HG03095 (cell line): ENCODE measurements around the gene RSPH6A.

ENCODE experiments used
- ATAC-seq: cut with Tn5 transposase; IDR thresholded peaks from one replicate; pipeline ENCODE4 v1.9.1; 2021; ENCODE audit warnings: moderate library complexity; ENCODE audit not compliant: unreplicated experiment

Gene RSPH6A

DNA sequence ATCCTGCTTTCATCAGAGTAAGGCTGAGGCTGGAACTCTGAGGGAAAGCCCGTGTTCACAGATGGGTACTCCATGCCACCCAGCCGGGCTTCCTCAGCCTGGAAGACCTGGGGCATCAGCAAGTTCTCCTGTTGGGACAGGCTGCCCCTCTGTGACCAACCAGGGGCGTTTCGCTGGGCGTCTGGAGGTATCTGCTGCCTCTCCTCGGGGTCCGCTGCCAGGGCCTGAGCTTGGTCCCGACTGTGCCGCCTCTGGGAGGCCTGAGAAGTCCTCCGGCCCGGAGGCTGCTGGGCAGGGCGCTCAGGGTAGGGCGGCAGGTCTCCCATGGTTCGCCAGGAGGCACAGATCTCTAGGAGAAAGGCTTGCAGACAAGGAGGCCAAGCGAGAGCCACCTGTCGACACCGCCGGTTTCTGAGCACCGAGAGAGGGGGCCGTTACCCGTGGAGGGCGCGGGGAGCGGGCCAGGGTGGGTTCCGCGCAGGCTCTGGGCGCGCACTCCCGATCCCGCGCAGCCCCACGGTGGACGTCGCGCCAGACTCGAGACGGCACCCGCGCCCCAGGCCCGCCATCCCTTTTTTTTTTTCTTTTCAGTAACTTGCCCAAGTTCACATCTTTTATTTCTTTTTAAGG is at the start of gene RSPH6A:
Gene RSPH6A, minus strand, starts transcription at position 458 of the 630 bp plus-strand sequence. Its CDS starts 132 bp downstream, at position 326.
- ATAC-seq = no peak

DNA sequence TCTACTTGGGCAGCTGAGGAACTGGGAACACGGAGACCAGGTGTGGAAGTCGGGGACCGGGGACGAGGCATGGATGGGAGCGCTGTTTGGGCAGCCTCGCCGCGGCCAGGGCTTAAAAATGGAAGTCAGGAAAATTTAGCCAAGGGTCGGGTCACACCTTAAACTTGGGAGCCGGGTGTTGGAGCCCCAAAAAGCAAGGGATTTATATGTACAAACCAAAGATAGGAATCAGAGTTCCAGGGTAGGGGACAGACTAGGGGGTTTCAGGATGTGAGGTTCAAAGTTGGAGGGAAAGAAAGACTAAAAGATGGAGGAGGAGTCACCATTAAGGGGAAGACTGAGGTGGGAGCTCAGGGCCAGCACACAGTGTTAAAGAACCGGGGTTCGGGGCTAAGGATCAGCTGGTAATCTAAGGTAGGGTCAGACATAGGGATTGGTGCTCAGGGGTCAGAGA is 49.5 kb upstream of the RSPH6A start:
- ATAC-seq = no peak

DNA sequence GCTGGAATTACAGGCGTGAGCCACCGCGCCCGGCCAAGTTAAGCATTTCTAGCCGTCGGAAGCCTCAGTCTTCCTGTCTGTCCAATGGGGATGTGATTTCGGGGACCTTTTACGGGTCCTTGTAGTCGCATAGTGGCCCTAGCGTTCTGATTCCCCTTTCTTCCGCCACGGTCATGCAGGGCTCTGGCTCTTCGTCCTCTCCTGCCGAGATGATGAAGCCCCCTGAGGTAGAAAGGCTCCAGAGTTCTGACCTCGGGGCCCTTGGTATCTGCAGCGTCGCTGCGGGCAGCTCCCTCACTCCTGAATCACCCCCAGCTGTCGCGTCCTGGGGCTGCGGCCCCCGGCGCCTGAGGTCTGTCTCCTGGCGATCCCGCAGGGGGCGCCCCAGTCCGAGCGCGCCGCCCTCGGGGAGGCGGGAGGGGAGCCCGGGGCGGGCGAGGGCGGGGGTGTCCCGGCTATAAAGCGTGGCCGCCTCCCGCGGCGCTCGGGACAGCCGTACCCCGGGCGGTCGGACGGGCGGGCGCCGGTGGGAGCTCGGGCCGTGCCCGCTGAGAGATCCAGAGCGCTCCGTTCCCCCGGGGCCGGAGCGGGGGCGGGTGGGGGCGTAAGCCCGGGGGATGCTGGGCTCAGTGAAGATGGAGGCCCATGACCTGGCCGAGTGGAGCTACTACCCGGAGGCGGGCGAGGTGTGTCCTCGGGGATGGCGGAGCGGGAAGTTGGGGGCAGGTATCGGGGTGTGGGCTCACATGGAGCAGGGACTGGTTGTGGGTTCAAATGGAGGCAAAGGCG is 48.9 kb upstream of the RSPH6A start, which contains the start of gene FOXA3:
Gene FOXA3, plus strand, starts transcription at position 487 of the 789 bp plus-strand sequence. Its CDS starts 131 bp downstream, at position 618.
- no peak for ATAC-seq

DNA sequence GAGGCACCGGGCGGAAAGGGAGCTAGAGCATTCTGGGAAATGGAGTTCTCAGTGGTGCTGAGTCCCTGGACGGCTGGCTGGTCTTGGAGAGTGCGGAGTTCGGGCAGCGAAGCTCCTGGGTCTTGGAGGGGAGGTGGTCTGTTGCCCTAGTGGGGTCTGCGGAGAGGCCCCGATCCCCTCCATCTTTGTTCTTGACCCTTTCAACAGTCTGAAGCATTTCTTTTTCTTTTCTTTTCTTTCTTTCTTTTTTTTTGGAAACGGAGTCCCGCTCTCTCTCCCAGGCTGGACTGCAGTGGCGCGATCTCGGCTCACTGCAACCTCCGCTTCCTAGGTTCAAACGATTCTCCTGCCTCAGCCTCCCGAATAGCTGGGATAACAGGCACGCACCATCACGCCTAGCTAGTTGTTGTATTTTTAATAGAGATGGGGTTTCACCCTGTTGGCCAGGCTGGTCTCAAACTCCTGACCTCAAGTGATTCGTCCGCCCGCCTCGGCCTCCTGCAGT is 48.3 kb upstream of the RSPH6A start:
- no peak for ATAC-seq

DNA sequence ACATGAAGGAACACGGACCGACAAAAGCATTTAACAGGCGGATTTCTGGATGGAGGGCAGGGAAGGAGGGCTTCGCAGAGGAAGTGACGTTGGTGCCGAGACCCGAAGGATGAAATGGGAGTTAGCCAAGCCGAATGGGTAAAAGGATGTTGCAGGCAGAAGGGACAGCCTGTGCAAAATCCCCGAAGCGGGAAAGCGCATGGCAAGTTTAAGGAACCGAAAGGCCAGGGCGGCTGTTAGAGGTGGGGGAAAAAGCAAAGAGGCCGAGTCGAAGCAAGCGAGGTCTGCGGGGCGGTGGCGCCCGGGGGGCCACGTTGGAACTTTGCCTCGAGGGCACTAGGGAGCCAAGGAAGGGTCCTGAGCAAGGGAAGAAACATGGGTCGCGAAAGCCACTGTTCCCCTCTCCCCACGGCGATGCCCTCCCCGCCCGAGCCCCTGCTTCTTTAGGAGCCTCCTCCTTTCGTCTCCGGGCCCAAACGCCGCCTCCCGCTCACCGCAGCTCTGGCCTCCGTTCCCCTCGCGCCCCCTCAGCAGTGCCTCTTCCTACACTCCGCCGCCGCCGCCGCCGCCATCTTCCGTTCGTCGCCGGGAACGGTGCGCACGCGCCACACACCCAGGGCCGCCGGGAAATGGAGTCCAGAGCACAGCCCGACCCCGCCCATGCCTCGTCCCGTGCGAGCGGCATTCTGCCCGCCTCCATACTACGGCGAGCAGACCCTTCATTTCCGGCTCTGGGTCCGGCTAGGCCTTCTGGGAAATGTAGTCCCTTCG is 47.6 kb upstream of the RSPH6A start, which contains the start of gene SYMPK:
Gene SYMPK, minus strand, starts transcription at position 584 of the 771 bp plus-strand sequence. CDS start 8,652 bp downstream, outside the sequence.
- peak; percentile 85 for ATAC-seq

DNA sequence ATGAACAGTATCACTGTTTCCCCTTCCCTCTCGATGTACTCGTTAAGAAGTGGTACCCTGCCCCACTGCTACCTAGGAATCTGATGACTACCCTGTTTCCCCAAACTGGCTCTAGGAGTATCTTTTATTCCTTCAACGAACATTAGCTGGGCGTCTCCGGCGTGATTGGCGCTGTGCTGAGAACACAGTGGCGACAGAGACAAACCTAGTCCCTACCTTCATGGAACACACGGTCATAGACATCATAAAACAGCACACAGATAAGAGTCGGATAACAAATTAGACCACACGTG is 47.1 kb upstream of the RSPH6A start:
- no peak for ATAC-seq

DNA sequence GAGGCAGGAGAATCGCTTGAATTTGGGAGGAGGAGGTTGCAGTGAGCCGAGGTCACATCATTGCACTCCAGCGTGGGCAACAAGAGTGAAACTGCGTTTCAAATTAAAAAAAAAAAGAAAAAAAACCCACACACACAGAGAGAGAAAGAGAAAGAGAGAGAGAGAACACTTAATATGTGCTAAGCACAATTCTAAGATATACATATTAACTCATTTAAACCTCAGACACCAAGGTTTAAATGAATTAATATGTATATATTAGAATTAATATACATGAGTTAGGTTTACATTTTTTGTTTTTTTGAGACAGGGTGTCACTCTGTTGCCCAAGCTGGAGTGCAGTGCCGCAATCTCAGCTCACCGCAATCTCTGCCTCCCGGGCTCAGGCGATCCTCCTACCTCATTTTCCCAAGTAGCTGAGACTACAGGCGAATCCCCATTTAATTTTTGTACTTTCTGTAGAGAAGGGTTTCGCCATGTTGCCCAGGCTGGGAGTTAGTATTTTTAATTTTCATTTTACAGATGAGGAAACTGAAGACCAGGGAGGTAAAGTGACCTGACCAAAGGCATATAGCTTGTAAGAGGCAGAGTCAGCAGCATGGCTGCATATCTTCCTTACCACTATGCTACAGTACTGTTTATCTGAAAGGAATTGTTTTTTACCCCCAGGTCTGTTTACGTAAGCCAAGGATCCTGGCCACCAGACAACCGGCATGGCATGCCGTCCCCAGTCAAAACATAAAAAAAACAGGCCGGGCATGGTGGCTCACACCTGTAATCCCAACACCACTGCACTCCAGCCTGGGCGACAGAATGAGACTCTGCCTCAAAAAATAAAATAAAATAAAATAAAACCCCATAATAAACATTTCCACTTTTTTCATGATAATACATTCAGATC is 45.5 kb upstream of the RSPH6A start:
- ATAC-seq = no peak

DNA sequence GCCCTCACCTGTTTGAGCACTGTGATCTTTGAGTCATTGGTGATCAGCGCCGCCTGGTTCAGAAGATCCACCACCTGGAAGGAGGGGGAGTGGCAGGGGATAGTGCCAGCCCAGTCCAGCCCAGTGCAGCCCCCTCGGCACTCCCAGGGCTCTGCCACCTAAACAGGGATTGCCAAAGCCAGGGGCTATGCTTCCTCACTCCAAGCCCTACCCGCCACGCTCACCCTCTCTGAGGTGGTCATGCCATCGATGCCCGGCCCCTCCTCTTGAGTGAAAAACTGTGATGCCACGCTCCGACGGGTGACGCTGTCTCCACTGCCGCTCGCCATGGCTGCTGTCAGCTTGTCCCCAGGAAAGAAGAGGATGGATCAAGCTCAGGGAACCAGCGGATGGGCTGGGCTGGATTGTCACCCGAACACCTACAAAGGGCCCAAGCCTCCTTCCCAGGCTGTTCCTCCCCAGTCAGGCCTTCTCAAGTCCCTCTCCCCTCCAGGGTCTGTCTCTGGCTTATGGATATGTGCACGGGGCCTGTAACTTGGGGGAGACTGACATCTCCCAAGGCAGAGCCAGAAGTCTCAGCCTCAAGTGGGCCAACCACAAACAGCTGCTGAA is 39.2 kb upstream of the RSPH6A start:
- no peak for ATAC-seq

DNA sequence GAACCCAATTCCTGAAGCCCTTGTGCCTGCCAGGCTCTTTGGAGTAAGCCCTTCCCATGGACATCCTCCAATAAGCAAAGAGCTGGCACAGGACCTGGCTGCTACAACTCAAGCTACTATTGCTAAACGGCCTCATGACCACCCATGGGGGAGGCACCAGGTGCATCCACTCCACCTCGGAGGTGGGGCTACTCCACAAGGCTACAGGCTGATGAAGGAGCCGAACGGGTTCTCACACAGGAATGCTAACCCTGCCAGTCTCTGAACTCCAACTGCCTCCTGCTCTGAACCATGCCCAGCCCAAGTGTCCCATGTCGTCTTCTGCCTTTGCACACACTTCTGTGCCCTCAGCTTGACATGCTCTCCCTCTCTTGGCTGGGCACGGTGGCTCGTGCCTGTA is 37.9 kb upstream of the RSPH6A start:
- no peak for ATAC-seq

DNA sequence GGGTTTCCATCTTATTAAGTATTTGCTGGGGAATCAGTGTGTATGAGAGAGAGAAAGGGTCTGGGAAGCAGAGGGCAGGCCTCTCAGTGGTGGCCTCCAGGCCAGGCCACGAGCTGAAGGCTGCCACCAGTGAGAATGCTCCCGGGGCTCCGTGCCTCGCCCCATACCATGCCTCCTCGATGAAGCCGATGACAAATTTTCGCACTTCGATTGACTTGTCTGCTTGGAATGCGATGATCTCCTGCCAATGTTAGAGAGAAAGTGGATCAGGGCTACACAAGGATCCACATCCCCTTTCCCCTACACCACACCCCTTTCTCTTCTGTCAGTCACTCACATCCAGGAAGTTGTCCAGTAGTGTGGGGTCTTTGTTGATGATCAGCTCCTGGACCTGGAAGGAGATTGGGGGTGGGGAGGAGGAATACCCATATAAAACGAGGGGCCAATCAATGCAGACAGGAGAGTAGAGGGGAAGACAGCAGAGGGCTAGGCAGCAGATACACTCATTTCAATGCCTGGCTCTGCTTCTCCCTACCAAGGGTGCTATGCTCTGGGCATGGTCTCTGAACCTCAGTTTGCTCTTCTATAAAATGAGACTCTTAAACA is 37.1 kb upstream of the RSPH6A start:
- no peak for ATAC-seq

DNA sequence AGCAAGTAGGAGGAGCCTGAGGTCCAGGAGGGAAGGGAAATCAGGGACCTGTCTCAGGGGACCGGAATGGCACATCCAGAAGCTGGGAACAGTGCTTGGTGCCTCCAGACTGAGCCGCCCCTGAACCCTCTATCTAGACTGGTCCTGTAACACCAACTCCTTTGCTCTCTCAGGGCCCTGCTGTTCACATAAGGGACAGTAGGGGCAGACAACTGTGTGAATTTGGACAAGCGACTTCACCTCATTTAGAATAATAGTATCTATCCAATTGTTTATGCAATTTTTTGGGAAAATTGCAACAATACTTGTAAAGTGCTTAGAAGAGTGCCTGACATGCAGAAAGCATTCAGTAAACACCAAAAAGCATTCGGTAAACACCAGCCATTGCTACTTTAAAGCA is 33.8 kb upstream of the RSPH6A start:
- no peak for ATAC-seq

DNA sequence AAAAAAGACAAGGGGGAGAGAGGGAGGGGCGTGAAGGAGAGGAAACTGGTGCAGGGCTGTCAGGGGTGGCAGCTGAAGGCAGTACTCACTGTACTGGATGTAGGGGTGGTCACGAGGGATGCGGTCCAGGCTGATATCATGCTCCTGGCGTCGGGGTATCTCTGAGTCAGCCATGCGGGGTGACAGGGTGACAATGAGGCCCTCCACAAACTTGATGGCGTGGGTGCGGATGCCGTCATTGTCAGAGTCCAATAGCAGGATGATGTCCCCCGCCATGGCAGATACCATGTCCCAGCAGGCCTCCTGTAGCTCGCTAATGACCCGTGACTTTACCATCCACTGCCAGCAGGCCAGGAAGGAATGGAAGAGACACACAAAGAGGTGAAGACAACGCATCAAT is 32.6 kb upstream of the RSPH6A start:
- no peak for ATAC-seq

DNA sequence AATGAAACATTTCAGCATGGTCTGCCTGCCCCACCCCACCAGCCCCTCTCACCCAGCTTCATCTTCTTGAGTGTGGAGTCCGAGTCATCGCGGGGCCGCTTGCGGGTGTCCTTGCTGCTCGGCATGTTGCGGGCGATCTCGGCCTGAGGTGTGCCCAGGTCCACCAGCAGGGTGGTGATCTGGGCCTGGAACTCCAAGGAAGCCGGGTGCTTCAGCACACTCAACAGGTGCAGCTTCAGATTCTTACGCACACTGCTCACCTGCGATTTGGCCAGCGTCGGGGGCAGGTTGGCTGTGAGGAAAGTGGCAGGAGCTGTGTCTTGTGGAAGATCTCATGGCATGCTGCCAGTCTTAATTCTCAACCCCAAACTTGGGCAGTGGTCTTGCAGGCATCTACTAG is 27.1 kb upstream of the RSPH6A start:
- no peak for ATAC-seq

DNA sequence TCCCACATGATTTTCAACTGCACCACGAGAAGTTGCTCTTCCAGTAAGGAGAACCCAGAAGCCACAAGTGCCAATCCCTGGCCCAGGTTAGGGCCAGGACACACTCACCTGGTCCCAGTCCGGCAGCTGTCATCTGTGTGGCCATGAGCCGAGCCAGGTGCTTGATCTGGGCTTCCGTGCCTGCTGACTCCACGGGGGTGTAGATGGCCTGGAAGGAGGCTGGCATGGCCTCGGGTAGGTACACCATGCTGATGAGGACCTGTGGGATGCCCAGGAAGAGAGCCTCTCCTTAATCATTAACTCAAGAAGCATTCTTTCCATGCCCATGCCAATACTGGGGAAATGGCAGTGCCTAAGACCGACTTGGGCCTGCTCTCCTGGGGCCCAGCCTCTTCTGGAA is 19.9 kb upstream of the RSPH6A start:
- no peak for ATAC-seq

DNA sequence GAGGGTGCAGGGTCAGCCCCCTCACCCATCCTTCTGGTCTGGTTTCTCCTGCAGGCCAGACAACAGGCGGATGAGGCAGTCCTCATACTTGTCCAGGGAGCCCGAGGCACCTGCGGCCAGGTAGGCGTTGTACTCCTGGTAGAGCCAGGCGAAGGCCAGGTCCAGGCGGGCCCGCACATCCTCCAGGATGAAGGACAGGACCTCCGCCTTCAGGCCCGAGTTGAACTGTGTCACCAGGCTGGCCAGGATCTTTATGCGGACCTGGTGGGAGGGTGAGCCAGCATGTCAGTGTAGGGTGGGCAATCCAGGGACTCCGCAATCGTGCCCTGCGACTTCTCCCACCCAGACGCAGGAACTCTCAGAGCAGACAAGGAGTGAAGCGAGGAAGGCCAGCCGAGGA is 13.8 kb upstream of the RSPH6A start:
- ATAC-seq = no peak

DNA sequence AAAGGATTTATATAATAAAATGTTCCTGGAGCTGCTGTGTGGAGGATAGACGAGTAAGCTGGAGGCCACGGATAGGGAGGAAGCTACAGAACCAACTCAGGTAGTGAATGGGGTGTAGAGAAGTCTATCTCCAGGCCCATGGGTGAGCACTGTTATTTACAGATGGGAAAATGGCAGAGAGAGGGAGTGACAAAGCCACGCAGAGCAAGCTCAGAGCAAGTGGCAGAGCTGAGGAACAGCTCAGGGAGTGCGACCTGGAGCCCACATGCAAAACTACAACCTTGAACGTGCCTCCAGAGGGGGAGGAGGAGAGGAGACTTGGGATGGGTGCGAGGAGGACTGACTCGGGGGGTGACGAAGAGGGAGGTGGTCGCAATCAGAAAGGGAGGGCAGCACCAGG is 13.4 kb upstream of the RSPH6A start:
- no peak for ATAC-seq

DNA sequence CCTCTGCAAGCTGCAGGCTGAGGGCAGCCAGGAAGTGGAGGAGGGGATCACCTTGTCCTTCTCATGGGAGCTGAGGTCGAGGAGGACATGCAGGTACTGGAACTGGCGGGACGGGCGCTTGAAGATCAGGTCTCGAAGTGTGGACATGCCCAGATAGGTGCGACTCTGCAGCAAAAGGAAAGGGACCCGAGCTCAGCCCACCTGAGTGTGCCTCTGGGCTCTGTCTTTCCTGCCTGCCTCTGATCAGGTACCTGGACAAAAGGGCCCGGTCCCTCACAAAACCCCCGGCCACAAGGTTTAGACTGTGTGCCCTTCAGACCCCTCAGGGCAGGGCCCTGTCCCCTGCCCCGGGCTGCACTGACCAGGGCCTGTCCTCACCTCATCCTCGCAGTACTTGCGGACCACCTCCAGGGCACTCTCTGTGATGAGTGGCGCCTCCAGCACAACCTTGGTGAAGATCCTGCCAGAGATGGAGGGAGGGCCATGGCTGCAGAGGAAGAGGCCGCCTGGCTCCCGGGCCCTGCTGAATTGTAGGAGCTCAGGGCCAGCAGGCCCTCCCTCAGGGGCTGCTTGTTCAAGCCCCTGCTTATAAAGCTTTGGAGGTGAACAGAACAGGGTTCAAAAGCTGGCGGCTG is 12.5 kb upstream of the RSPH6A start:
- ATAC-seq = no peak

DNA sequence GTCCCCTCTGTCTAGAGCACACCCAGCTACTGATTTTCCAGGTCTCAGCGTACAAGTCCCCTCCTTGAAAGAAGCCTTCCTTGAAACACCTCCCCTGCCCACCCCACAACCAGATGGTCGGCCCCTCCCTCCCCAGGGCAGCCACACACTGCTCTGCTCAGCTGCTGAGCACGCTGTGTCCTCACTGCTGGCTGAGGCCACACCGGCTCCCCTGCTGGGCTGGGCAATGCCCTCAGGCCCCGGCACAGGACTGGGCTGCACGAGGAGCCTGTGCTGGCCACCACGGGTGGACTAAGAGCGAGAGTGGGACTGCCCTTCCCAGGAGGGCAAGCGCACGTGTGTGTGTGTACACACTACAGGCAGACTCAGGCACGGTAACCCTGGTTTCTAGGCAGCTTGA is 11.8 kb upstream of the RSPH6A start:
- ATAC-seq = no peak
